Lower leg skin (tissue), 3 donors: ENCODE data around the gene C11orf91.

Experiments used
- CTCF ChIP-seq, 3 donors: fragments of 450-650 bp; IDR thresholded peaks; one replicate each; pipeline ENCODE4 v1.5.1; 2016; ENCODE audit warnings: antibody characterized with exemption in 3 of 3, mild to moderate bottlenecking in 3 of 3, moderate library complexity in 2 of 3
- POLR2A ChIP-seq, 2 donors: fragments of 450-650 bp; IDR thresholded peaks; one replicate each; pipeline ENCODE4 v1.6.1; 2016 to 2017; ENCODE audit warnings: antibody characterized with exemption in 2 of 2, mild to moderate bottlenecking in 1 of 2, moderate library complexity in 1 of 2

GRCh38 chr11:33700502-33701271 lies at the start of gene C11orf91:
- no peak for TF ChIP-seq POLR2A (IDR thresholded peaks at IDR 0.05)
- TF ChIP-seq CTCF (IDR thresholded peaks at IDR 0.05), result no peak
